Fibroblast of villous mesenchyme (primary cell): ENCODE data around the gene TRAF3IP3. TPM values are rescaled to one million over a fixed set of nuclear protein-coding genes. Genes with fewer than 3 reads are reported as not detected.
A peak's percentile ranks its signal among the peaks of the same experiment; 100 is the strongest.

Experiments used
- DNase-seq: peaks from one replicate; pipeline ENCODE4 v3.0.0-alpha.2; 2010; ENCODE audit warnings: low read depth
- H3K4me3 ChIP-seq: 2 replicates; pipeline ENCODE4 v1.5.1; 2011; ENCODE audit warnings: low read depth, mild to moderate bottlenecking, low read length
- total RNA-seq: library from RNA; depleted of rRNA; stranded (reverse); fragments of >200 nt; gene quantifications from 2 replicates; pipeline ENCODE4 v1.2.3, GENCODE V29; 2012
- TF ChIP-seq, protein P1 (sequence below): IDR thresholded peaks from 2 replicates; pipeline ENCODE4 v1.5.1; 2012; ENCODE audit warnings: low read depth, mild to moderate bottlenecking, low read length; ENCODE audit not compliant: insufficient read depth

Gene TRAF3IP3
- total RNA-seq, 1 donor = not detected

DNA sequence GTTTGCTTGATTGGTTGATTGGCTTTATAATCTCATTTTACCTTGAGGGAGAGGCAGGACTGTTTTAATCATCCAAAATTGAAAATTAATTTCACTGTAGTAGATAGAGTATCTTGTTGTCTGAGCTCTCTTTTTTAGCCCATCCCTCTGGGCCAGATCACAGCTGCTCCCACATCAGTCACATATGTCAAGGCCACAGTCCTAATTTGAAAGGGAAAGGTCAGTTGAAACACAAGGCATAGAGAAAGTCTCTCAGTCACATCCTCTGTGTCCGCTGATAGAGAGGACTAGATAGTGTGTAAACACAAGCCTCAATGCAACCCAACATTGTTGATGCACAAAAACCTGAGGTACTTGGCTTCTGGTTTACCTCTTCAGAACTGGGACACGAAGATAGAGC is 21.7 kb downstream of the TRAF3IP3 start:
- TF ChIP-seq, protein P1, sequence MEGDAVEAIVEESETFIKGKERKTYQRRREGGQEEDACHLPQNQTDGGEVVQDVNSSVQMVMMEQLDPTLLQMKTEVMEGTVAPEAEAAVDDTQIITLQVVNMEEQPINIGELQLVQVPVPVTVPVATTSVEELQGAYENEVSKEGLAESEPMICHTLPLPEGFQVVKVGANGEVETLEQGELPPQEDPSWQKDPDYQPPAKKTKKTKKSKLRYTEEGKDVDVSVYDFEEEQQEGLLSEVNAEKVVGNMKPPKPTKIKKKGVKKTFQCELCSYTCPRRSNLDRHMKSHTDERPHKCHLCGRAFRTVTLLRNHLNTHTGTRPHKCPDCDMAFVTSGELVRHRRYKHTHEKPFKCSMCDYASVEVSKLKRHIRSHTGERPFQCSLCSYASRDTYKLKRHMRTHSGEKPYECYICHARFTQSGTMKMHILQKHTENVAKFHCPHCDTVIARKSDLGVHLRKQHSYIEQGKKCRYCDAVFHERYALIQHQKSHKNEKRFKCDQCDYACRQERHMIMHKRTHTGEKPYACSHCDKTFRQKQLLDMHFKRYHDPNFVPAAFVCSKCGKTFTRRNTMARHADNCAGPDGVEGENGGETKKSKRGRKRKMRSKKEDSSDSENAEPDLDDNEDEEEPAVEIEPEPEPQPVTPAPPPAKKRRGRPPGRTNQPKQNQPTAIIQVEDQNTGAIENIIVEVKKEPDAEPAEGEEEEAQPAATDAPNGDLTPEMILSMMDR = no peak
- no peak for DNase-seq
- H3K4me3 ChIP-seq = no peak overlapping the region

DNA sequence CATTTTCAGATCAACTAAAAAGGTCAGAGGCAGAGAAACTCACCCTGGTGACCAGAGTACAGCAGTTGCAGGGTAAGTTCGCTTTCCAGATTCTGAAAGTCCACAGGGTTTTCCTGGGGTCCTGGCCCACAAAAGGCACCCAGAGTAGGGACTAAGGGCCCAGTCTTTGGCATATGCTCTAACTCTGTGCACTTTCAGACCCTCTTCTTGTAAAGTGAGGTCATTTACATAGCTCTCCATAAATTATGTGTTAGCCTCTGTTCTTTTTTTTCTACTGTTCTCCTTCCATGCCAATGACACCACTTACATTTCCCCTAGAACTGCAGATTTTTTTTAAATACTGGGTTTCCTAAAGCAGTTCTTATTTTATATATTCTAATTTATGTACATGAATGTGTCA is 22.2 kb downstream of the TRAF3IP3 start:
- no peak for DNase-seq
- TF ChIP-seq, protein P1 = no peak
- no peak overlapping the region for H3K4me3 ChIP-seq

DNA sequence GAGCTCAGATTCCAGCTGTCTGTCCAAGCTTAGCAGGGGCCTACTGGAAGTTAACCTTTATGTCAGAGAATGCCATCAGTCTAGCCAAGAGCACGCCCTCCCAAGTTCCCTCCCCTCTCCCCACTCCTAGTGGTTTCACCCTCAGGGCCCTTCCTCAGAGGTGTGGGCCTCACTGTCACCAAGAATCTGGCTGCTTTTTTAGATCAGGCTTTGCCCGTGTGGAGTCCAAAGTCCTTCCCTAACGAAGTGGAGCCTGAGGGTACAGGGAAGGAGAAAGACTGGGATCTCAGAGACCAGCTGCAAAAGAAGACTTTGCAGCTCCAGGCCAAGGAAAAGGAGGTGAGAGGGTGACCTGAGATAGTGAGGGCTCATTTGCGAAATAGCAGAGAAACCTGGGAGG is 24.4 kb downstream of the TRAF3IP3 start:
- TF ChIP-seq, protein P1 = no peak
- DNase-seq = no peak
- no peak overlapping the region for H3K4me3 ChIP-seq

DNA sequence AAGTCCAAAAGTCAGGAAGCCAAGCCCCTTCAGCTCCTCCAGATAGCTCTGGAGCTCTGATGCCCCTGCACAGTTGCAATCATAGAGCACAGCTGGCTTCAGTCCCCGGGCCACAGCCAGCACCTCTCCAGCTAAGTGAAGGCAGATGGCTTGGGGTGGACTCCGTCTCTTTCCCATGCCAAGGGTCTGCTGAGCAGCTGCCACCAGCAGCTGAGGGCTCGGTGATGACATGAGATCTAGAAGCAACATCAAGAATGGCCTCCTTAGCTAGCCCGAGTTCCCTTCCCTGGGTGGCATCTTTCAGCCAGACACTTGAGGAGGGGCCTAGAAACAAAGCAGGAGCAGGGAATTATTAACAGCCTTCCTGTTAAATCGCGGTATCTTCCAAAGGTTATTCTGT is 27.5 kb downstream of the TRAF3IP3 start:
- H3K4me3 ChIP-seq = peak overlapping the region; percentile 94
- DNase-seq = no peak
- TF ChIP-seq, protein P1 = no peak

DNA sequence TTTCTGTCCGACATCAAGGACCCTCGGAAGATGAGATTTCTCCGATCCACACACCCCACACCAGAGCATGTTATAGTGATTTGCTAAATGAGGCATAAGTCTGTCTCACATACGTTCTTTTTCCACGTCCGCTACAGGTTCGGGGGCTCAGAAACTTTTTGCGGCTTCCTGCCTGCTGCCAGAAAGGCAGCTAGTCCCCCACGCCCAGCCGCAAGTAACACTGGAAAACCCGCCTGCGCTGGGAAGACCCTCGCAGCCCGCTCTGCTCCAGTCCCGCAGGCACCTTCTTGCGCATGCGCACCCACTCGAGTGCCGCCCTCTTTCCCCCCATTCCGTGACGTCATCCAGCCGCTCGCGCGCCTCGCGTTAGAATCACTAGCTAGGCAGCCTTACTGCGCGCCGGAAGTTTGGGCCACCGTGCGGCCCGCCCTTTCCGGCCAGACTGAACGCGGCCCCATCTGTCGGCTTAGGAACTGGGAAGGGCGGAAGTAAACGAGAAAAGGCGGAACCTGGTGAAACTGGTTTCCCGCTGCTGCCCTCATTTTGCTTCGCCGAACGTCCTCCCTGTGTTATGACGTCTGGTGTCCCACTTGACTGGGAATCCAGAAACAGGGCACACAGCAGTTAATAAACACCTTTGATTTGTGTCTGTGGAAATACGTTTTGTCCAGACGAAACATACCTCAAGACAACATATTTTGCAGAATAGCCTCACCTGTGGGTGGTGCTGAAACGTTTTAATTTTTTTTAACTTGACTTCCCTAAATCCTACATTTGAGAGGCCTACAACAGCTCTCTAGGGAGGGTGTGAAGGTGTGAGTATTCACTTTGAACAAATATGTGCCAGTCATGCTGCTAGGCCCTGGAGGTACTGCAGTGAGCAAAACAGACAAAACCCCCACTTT is 28.7 kb downstream of the TRAF3IP3 start, which contains the start of gene C1orf74:
TSS of gene C1orf74 (minus strand) at position 295 of the 905 bp plus-strand sequence. CDS start 925 bp downstream, outside the sequence.
- H3K4me3 ChIP-seq = peak within 1 kb of the TSS; percentile 94
- peak; percentile 97 for DNase-seq
- TF ChIP-seq, protein P1 = no peak

DNA sequence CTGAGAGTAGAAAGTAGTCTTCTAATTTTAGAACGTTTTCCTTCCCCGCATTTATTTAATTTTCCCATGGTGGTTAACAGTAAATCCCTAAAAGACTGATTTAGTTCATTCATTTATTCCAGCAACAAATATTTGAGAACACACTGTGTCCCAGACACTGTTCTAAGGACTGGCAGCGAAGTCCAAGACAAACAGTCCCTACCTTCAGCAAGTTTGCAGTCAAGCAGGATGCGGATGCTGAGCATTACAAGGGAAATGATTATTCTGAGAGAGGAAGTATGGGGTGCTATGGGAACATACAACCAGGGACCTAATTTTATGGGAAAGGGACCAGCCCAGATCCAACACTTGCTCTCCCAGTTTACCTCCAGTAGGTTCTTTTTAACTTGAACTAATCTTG is 29.7 kb downstream of the TRAF3IP3 start:
- no peak for DNase-seq
- TF ChIP-seq, protein P1 = no peak
- no peak overlapping the region for H3K4me3 ChIP-seq
